IMR-90 (cell line): ENCODE data around the gene IL11.

Source experiments
- BHLHE40 ChIP-seq: fragments of 150-350 bp; IDR thresholded peaks from 2 replicates; pipeline ENCODE4 v1.6.1; 2016; ENCODE audit warnings: mild to moderate bottlenecking, low read depth, low read length
- CEBPB ChIP-seq: IDR thresholded peaks from 2 replicates; pipeline ENCODE4 v1.6.1; 2012; ENCODE audit warnings: low read depth, low read length, improper control_type of control experiment
- FOS ChIP-seq: fragments of 150-350 bp; IDR thresholded peaks from 2 replicates; pipeline ENCODE4 v1.6.1; 2016; ENCODE audit warnings: low read depth, low read length
- MAFK ChIP-seq: IDR thresholded peaks from 2 replicates; pipeline ENCODE4 v1.6.1; 2012; ENCODE audit warnings: low read depth, low read length, improper control_type of control experiment
- MAZ ChIP-seq: IDR thresholded peaks from 2 replicates; pipeline ENCODE4 v1.6.1; 2012; ENCODE audit warnings: low read depth, mild to moderate bottlenecking, low read length, improper control_type of control experiment, moderate library complexity, borderline replicate concordance
- MXI1 ChIP-seq: IDR thresholded peaks from 2 replicates; pipeline ENCODE4 v1.6.1; 2012; ENCODE audit warnings: low read depth, mild to moderate bottlenecking, low read length, moderate library complexity, borderline replicate concordance
- POLR2A ChIP-seq: IDR thresholded peaks from 2 replicates; pipeline ENCODE4 v1.6.1; 2012; ENCODE audit warnings: mild to moderate bottlenecking, low read depth, low read length
- RAD21 ChIP-seq: IDR thresholded peaks from 2 replicates; pipeline ENCODE4 v1.6.1; 2012; ENCODE audit warnings: low read length, improper control_type of control experiment
- RCOR1 ChIP-seq: IDR thresholded peaks from 2 replicates; pipeline ENCODE4 v1.6.1; 2012; ENCODE audit warnings: mild to moderate bottlenecking, low read length, improper control_type of control experiment; ENCODE audit not compliant: insufficient replicate concordance
- RFX5 ChIP-seq: IDR thresholded peaks from 2 replicates; pipeline ENCODE4 v1.8.0; 2012; ENCODE audit warnings: low read depth, mild to moderate bottlenecking, low read length, moderate library complexity
- SMC3 ChIP-seq: fragments of 150-350 bp; IDR thresholded peaks from 2 replicates; pipeline ENCODE4 v1.6.1; 2016; ENCODE audit warnings: low read depth, mild to moderate bottlenecking, antibody characterized with exemption, low read length, moderate library complexity
- TF ChIP-seq, protein P1 (sequence below): conservative IDR thresholded peaks from 2 replicates; pipeline ENCODE4 v1.5.1; 2012; ENCODE audit warnings: mild to moderate bottlenecking, low read depth, low read length, improper control_type of control experiment
- TF ChIP-seq, protein P2 (sequence below): fragments of 150-350 bp; IDR thresholded peaks from 2 replicates; pipeline ENCODE4 v1.6.1; 2016; ENCODE audit warnings: low read depth, mild to moderate bottlenecking, low read length, moderate library complexity, borderline replicate concordance
- TF ChIP-seq, protein P3 (sequence below): fragments of 150-350 bp; IDR thresholded peaks from 2 replicates; pipeline ENCODE4 v1.6.1; 2017; ENCODE audit warnings: mild to moderate bottlenecking, antibody characterized with exemption, low read length, low read depth

DNA sequence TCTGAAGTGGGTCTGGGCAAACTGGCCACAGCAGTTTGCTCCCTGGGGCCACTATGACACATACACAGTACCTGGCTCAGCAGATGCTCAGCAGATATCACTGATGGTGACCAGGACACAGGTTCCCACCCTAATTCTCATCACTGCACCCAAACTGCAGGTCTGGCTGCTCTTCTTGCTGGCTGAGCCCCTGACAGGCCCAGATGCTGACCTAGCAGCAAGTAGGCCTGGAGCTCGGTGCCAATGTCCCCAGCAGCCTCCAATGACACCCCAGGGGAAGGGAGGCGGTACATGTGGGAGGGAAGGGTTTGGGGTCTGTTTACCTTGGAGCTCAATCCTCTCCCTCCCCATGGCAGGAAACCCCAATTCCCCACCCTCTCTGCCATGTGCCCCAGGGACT is 32.2 kb upstream of the IL11 start:
- TF ChIP-seq, protein P1, sequence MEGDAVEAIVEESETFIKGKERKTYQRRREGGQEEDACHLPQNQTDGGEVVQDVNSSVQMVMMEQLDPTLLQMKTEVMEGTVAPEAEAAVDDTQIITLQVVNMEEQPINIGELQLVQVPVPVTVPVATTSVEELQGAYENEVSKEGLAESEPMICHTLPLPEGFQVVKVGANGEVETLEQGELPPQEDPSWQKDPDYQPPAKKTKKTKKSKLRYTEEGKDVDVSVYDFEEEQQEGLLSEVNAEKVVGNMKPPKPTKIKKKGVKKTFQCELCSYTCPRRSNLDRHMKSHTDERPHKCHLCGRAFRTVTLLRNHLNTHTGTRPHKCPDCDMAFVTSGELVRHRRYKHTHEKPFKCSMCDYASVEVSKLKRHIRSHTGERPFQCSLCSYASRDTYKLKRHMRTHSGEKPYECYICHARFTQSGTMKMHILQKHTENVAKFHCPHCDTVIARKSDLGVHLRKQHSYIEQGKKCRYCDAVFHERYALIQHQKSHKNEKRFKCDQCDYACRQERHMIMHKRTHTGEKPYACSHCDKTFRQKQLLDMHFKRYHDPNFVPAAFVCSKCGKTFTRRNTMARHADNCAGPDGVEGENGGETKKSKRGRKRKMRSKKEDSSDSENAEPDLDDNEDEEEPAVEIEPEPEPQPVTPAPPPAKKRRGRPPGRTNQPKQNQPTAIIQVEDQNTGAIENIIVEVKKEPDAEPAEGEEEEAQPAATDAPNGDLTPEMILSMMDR = no peak
- no peak for TF ChIP-seq POLR2A
- no peak for TF ChIP-seq RFX5
- TF ChIP-seq RCOR1 = no peak
- TF ChIP-seq MXI1 = no peak
- TF ChIP-seq BHLHE40 = no peak
- TF ChIP-seq FOS = no peak
- TF ChIP-seq, protein P2, sequence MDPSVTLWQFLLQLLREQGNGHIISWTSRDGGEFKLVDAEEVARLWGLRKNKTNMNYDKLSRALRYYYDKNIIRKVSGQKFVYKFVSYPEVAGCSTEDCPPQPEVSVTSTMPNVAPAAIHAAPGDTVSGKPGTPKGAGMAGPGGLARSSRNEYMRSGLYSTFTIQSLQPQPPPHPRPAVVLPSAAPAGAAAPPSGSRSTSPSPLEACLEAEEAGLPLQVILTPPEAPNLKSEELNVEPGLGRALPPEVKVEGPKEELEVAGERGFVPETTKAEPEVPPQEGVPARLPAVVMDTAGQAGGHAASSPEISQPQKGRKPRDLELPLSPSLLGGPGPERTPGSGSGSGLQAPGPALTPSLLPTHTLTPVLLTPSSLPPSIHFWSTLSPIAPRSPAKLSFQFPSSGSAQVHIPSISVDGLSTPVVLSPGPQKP = no peak
- no peak for TF ChIP-seq MAZ
- TF ChIP-seq CEBPB = no peak
- TF ChIP-seq SMC3 = no peak
- TF ChIP-seq, protein P3, sequence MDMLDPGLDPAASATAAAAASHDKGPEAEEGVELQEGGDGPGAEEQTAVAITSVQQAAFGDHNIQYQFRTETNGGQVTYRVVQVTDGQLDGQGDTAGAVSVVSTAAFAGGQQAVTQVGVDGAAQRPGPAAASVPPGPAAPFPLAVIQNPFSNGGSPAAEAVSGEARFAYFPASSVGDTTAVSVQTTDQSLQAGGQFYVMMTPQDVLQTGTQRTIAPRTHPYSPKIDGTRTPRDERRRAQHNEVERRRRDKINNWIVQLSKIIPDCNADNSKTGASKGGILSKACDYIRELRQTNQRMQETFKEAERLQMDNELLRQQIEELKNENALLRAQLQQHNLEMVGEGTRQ = no peak
- no peak for TF ChIP-seq RAD21
- no peak for TF ChIP-seq MAFK
